ENCODE results near the gene CCDC186.

GRCh38 chr10:114087255-114087654 is 86.7 kb downstream of the CCDC186 start:
- TF ChIP-seq CTCF (IDR thresholded peaks at IDR 0.05; ENCODE audit: borderline replicate concordance, extremely low read depth, low read length, poor library complexity, severe bottlenecking), result peak; percentile 3
- TF ChIP-seq EZH2 (IDR thresholded peaks at IDR 0.05; ENCODE audit: borderline replicate concordance, low read depth, low read length, severe bottlenecking), result no peak

All from DND-41 (cell line).